ENCODE measurements around the gene IFNA14.
"Not testable (repeated sequence)": the region's sequence is repeated elsewhere in the genome, so short reads cannot be mapped to it uniquely, and the experiment has no call there.

Gene IFNA14

GRCh38 chr9:21239911-21240310 lies at the start of gene IFNA14:
Gene IFNA14, minus strand, starts transcription at chr9:21240005. Its CDS starts 70 bp downstream, at chr9:21239935.
- DNase-seq: no peak

- no peak for DNase-seq
These were observed 47.5 kb upstream of the IFNA14 start for GRCh38 chr9:21287280-21287679.

GRCh38 chr9:21286659-21287058 lies 46.9 kb upstream of the IFNA14 start:
- DNase-seq: no peak

GRCh38 chr9:21286099-21286498 lies 46.3 kb upstream of the IFNA14 start:
- DNase-seq: no peak

GRCh38 chr9:21281275-21281674 lies 41.5 kb upstream of the IFNA14 start:
- DNase-seq: no peak

GRCh38 chr9:21268347-21268657 lies 28.5 kb upstream of the IFNA14 start:
- no peak for DNase-seq

GRCh38 chr9:21267485-21268346 lies 27.9 kb upstream of the IFNA14 start:
- no peak for DNase-seq

- DNase-seq: no peak
These were observed 27.1 kb upstream of the IFNA14 start for GRCh38 chr9:21266733-21267484.

- DNase-seq: no peak
These were observed 25.8 kb upstream of the IFNA14 start for GRCh38 chr9:21265421-21266189.

- no peak for DNase-seq
These were observed 15.9 kb upstream of the IFNA14 start for GRCh38 chr9:21255538-21256212.

DNA sequence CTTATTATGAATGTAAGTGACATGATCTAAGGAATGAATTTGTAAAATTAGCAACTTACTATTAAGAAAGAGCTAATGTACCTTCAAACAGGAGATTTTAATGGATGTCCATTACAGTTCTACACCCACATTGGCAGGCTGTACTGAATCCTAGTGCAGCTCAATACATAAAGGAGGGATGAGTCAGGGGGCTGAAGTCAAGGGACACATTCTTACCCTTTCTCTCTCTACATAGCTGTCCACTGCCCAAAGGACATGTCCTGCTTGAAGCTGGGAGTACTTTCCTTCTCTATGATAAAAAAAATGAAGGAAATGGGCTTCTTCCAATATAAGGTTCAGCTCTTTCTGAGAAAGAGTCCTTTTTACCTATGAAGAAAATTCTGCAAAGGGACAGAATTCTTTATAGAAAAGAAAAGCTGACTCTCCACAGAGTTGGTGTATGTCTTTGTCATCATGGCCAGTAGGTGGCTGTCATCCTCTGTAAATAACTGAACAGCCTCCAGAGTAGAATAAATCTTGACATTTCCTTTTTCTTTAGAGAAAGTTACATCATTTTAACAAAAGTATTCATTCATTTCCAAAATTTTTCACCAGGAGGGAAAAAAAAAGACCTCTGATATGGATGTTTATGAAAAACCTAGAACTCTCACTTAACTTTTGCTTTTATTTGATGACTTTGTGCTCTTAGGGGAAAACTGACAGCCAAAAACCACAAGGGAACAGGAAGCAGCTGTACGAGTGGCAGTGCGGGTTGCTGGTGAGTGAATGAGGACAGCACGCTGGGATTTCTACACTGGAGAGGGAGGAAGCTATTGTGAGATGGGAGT lies 13.1 kb upstream of the IFNA14 start:
- peak; percentile 23 for DNase-seq

DNA sequence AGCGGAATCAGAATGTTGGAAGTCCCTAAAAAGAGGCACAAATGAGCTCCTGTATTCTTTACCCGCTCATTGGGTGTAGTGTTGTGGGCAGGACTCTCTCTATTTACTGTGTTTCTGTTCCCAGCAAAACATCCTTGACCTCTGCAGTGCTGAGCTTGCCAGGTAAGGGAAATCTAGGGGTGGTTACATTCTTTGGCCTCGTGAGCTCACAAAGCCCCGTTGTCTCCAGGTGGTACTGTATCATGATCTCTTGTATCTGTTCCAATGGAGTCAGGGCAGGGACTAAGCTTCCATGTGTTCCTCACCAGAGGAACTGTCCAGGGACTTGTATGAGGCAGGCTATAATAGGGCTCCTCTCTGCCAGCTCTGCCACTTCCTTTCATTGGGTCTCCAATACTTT lies 11.8 kb upstream of the IFNA14 start:
- DNase-seq: no peak

- DNase-seq: no peak
These were observed 11.4 kb upstream of the IFNA14 start for GRCh38 chr9:21251190-21251589.

DNA sequence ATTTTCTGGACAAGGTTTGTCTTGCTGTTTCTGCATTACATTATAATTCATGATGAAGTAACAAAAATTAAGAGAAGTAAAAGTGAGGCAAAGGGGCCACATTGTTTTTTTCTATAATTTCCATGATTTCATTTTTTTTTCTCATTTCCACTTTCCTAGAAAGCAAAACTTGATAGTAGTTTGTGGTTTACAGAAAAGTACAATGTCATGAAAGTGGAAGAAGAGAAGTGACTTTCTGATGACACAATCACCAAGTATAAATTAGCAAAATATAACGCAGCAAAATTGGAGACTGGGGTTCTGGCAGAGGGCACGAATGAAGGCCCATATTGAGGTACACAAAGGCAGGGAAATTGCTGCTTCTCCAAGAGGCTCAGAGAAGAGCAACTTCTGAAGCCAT lies 5.0 kb upstream of the IFNA14 start:
- no peak for DNase-seq

DNA sequence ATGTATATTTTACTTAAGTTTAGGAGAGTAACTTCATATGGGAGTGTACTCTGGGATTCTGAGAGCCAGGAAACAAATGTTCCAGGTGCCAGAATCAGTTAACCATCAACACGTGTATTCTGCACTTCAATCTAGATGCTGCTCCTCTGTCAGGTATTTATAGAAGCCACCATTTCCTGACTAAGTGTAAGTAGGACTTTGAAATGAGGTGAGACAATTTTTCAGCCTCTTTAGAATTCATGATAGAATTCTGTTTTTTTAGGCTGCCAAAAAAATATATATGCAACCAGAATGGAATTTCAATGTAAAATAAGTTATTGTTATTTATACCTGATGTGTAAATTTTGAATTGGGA lies 3.5 kb downstream of the IFNA14 start:
- not testable (repeated sequence) for DNase-seq

DNA sequence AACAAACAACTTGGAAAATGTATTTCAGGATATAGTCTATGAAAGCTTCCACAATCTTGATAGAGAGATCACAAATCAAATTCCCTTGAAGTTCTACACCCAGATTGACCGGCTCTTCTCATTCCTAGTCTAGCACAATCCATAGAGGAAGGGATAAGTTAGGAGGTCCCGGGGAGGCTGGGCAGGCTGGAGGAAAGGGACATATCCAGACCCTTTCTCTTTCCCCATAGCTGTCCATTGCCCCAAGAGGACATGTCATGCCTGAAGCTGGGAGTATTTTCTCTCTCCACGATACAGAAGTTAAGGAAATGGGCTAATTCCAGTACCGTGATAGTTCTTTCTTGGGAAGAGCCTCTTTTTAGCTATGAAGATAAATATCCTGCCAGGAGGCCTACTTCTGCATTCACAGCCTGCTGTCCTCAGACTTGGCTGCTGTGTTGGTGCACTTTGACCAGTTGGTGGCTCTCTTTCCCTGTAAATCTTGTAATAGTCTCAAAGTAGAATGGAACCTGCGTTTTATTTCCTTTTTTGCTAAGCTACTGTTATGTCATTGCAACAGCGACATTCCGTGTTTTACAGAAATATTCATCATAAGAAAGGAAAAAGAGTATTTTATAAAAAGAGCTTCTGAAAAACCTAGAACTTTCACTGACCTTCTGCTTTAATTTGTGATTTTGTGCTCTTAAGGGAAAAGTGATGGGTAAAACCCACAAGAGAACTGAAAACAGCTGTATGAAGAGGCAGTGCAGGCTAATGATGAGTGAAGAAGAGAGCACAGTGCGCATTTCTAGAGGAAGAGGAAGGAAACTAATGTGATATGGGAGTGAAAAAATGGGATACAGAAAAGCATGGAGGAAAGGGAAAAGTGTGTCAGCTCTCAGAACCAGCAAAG lies 4.1 kb downstream of the IFNA14 start:
- peak; percentile 48 for DNase-seq

DNA sequence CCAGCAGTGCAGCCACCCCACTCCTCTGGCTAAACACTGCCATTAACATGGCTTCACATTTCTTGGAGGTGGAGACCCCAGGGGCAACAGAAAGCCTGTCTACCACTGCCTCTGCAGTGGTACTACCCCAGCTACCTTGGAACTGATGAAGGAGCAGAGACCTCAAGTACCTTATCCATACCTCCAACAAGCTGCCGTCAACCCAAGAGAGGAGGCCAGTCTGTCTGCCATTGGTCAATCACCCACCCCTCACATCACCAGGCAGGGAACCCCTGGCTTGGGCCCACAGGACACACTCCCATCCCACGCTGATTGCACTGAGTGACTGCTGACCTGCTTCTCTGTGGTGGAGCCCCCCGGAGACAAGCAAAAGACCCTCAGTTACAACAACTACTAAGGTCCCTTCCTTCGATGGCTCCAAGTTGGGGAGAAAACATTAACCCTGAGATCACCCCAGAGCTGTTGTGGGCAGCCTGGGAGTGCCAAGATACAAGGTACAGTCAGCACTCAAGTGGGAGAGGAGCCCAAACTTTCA lies 5.6 kb downstream of the IFNA14 start:
- DNase-seq: no peak

GRCh38 chr9:21233258-21233657 lies 6.5 kb downstream of the IFNA14 start:
- DNase-seq: no peak

GRCh38 chr9:21228122-21228521 lies 11.7 kb downstream of the IFNA14 start, which contains the start of gene IFNA17:
Gene IFNA17, minus strand, starts transcription at chr9:21228222. Its CDS starts 49 bp downstream, at chr9:21228173.
- no peak for DNase-seq

DNA sequence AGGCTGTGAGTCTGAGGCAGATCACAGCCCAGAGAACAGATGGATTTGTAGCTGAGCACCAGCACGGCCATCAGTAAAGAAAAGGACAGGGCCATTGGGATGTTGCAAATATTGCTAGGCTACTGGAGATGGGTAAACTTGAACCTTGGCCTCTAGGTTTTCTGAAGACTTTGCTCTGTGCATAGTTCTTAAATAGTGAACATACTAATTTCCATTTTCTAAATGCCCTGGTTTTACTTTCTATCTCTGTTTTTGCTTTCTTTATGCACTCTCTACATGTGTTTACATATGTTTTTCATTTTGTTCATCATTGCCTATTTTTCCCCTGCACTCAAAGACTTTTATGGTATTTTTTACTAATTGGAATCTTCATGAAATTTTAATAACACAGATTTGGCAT lies 22.6 kb downstream of the IFNA14 start, which contains the start of gene IFNA16:
IFNA16 (minus strand) TSS at position 101 of the 400 bp plus-strand sequence; CDS start at position 95, 6 bp downstream.
- DNase-seq: not testable (repeated sequence)
